IPS-NIHi7 (cell line): ENCODE results near the gene NPL.

Experiments
- DNase-seq: peaks from one replicate; pipeline ENCODE4 v3.0.0; 2012; ENCODE audit warnings: mixed read lengths; ENCODE audit errors: extremely low spot score

NPL gene

DNA sequence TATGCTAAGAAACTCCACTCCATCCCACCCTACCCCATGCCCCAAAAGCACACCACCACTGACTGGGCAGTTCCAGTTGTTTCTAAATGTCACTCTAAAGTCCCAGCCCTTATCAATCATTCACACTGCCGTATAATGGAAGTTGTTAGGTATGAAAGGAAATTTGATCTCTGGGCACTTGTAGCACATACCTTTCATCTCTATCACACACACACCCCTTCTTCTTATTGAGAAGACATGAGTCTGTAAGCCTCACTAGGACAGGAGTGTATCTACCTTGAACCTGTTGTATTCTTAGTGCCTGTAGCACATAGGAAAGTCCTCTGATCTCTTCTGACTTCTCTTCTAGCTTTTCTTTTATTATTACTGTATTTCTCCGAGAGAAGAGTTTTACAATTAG lies 27.3 kb downstream of the NPL start:
- no peak for DNase-seq

DNA sequence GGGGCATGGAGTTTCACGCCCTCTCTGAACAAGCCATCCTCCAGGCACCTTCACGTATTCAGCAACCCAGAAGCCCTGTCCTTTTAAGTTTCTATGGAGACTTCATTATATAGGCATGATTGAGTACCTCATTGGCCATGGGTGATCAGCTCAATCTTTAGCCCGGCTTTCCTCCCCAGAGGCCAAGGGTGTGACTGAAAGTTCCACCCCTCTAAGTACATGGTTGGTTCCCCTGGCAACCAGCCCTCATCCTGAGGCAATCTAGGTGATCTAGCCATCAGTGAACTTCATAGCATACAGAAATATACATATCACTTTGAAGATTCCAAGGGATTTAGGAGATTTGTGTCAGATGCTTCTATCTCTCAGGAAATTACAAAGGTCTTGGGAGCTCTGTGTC lies 28.2 kb downstream of the NPL start:
- no peak for DNase-seq

DNA sequence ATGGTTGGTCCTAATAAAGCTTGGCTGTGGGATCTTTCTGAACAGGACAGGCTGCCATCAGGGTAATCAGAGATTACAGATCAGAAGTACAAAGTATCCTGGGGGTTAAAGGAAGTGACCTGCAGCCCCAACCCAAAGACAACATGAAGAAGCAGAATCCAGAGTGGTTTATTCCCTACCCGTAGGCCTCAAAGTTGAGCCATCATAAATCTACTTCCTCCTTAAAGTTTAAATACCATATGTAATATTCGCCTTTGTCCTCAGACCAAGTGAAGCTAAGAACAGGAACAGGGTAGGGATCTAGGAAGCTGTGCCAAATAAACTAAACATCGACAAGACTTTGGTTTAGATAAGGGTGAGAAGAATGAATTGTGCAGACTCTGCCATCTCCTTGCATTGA lies 33.6 kb downstream of the NPL start:
- no peak for DNase-seq

DNA sequence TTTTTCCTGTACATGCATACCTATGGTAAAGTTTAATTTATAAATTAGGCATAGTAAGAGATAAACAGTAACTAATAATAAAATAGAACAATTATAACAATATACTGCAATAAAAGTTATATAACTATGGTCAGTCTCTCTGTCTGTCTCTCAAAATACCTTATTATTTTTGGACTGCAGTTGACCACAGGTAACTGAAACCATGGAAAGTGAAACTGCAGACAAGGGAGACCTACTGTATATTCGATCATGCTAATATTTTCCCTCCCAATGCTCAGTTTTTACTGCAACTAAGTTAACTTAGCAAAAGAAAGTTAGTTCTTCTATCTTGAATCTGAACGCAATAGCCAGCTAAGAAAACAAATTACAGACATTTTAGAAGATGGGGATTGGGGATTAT lies 37.3 kb downstream of the NPL start:
- no peak for DNase-seq

DNA sequence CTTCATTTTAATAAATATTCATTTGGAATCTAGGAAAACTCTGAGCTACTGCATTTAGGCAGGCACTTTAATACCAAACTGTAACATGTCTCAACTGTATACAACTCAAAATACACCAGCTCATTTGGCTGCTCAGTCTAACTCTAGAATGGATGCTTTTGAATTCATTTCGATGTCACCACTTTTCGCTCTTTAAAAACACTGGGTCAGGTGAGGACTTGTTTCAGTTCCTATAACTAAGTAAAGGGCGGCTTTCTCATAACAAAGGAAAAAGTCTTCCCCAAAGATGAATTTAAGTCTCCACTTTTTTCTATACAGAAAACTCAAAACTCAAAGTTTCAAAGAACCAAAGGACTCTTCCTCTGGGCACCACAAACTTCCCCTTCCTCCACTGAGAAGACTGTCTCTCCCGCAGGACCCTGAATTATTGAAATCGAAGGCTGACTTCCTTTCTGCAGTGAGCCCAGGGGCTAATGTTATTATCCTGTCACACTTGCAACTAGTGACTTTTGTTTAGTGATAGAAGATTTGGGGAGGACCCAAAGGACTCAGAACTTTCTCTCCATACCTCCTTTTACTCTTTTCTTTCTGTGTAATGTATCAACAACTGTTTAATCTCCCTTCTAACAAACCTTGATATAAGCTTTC lies 39.8 kb downstream of the NPL start:
- DNase-seq, result no peak

DNA sequence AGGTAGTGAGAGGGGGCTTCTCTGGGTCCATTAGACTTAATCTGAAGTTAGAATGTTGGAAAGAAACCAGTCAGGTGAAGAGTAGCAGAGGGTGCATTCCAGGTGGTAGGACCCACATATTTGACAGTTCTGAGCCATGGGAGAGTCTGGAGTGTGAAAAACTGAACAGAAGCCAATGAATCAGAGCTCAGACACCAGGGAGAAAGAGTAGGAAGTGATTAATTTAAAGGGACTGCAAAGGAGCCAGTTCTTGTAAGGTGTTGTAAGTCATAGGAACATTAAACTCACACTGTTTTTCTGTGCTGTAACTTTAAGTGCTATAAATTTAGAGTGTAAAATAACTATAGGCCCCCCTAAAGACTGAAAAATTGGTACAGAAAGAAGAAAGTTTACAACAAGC lies 43.7 kb downstream of the NPL start:
- DNase-seq, result no peak

DNA sequence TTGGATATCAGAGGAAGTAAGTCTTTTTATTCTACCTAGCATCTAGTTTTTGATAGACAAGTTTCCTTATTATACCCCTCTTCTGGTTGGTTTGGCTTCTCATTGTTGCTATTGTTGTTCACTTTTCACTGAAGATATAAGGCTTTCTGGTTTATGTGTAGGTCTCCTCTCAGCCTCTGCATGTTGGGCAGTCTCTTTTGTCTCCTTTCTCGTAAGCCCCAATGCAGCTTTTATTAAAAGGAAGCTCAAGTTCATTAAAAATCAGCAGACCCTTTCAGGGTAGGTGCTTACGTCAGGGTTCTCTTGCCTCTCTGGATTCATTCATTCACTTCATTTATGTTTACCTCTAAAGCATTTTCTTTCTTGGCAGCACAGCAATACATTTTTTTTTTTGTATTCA lies 44.8 kb downstream of the NPL start:
- no peak for DNase-seq

DNA sequence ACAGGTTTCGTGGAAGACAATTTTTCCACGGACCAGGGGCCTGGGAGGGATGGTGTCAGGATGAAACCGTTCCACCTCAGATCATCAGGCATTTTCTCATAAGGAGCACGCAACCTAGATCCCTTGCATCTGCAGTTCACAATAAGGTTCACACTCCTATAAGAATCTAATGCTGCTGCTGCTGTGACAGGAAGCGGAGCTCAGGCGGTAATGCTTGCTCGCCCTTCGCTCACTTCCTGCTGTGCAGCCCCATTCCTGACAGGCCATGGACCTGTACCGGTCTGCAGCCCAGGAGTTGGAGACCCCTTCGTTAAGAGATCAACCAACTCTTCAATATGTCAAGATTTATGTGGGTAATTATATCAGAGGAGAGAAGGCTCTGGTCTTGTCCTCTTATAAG lies 46.2 kb downstream of the NPL start:
- DNase-seq, result no peak

DNA sequence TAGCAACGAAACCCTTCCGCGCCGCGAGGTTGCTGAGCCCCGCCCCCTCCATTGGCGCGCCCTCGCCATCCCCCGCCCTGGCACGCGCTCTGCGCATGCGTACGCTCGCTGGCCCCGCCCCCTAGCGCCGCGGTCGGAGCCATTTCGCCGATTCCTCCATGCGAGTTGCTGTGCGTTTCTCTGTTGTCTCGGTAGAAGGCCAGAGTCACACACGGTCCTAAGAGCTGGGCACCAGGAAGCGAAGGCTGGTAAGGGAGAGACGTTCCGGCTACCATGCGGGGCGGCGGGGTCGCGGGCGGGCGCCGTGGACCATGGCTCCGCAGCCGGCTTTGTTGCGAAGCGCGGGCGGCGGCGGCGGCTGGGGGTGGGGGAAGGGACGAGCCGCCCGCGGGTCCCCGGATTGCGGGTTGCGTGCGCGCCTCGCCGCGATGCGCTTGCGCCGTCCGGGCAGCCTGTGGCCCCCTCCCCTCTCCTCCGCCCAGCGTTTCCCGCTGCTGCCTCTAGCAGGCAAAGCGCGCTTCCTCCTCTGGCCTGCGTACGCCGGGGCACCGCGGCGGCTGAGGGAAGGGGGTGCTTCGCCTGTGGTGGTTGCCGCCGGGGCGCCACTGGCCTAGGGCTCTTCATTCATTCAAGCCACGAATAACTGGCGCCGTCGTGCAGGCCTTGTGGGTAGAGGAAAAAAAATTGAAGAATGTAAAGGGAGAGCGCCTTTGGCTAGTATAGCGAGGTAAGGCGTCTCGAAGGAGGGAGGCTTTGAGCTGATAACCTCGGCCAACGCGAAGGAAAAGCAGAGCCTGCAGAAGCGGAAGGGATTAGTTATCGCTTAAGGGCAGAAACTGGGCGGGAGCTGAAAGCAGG lies 49.9 kb downstream of the NPL start, which contains the start of gene DHX9:
Gene DHX9 (plus strand): TSS at position 139 of the 858 bp plus-strand sequence. CDS start 3,220 bp downstream, outside the sequence.
- peak; percentile 99 for DNase-seq

DNA sequence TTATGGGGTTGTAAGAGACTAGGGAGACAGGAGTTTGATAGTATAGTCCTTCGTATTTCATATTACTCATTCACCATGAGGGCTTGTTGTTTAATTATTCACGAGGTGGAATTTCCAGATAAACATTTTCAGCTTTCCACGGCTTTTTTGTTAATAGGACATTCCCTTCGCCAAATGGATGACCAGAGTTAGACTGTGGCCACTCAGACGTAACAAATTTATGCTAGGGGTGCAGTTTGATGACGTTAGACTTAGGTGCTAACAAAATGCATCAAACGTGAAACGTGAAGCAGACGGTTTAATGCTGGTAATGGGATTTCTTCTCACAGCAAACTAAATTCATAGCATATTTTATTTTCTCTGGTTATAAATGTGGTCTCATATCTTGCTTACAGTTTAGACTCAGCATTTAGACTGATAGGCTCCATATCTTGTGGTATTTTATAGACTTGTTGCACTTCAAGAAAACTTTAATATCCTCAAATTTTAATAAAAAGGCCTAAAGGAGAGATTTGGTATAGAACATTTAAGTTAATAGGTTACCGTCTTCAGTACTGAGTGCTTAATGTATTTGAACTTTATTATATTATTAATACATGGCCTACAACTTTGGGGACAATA lies 51.9 kb downstream of the NPL start:
- DNase-seq, result no peak

DNA sequence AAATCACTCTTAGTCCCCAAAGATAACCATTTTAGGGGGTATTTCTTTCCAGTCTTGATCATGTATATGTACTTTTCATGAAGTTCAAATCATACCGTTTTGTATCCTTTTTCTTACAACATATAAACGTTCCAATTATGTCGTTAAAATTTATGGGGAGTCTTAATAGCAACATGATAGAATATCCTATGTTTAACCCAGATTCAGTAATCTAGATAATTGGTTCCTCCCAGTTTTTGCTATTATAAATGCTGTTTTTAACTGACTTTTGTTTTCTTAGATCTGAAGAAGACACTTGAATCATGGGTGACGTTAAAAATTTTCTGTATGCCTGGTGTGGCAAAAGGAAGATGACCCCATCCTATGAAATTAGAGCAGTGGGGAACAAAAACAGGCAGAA lies 52.7 kb downstream of the NPL start:
- DNase-seq, result no peak

DNA sequence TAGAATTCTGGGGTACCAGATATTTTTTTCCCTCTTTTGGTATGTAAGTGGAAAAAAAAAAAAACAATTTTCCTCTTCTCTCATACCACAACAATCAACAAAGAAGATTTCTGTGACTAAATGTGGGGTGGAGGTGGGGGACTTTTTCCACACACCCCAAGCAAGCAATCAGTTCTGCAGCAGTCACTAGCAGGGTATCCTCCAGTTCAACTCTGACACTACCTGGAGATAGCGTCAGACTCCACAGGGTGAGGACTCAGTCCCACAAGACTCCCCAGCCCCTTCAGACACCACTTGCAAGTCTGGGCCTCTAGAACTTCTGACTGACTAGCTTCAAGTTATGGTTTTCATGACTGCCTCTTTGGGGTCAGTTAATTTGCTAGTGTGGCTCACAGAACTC lies 55.8 kb downstream of the NPL start:
- DNase-seq, result no peak

DNA sequence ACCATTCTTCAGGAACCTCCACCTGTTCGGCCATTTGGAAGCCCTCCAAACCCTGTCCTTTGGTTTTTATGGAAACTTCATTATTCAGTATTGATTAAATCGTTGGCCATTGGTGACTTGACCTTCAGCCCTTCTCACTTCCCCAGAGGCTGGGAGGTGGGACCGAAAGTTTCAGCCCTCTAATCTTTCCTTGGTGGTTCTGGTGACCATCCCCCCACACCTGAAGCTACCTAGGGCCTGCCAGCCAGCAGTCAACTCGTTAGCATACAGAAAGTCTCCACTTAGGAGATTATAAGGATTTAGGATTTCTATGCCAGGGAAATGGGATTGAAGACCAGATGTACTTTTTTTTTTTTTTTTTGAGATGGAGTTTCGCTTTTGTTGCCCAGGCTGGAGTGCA lies 56.3 kb downstream of the NPL start:
- no peak for DNase-seq

DNA sequence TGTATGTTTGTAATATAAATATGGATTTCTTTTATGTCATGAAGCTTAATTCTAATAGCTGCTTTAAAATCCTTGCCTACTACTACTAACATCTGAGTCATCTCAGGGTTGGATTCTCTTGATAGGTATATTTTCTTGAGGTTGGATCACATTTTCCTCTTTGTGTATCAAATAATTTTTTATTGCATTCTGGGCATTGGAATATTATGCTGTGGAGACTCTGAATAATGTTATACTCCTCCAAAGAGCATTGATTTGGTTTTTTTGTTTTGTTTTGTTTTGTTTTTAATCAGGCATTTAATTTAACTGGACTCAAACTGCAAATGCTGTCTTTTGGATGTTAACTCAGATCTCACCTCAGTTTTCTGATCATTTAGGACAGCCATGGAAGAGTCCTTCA lies 57.5 kb downstream of the NPL start:
- DNase-seq, result no peak

DNA sequence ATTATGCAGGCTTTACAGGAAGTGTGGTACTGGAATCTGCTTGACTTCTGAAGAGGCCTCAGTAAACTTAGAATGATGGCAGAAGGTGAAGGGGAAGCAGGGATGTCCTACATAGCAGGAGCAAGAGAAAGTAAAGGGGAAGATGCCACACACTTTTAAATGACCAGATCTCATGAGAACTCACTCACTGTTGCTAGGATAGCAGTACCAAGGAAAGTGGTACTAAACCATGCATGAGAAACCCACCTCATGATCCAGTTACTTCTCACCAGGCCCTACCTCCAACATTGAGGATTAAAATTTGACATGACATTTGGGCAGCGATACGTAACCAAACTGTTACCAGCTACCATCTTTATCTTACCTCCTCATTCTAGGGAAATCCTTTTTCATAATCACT lies 59.2 kb downstream of the NPL start:
- no peak for DNase-seq

DNA sequence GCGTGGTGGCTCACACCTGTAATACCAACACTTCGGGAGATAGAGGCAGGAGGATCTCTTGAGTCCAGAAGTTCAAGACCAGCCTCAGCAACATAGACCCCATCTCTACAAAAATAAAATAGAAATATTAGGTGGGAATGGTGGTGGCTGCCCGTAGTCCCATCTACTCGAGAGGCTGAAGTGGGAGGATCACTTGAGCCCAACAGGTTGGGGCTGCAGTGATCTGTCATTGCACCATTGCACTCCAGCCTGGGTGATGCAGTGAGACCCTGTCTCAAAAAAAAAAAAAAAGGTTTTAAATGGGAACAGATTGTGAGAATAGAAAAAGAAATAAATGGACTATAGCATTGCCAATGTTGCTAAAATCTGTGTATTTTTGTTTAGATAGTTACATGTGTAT lies 60.7 kb downstream of the NPL start:
- DNase-seq, result no peak

DNA sequence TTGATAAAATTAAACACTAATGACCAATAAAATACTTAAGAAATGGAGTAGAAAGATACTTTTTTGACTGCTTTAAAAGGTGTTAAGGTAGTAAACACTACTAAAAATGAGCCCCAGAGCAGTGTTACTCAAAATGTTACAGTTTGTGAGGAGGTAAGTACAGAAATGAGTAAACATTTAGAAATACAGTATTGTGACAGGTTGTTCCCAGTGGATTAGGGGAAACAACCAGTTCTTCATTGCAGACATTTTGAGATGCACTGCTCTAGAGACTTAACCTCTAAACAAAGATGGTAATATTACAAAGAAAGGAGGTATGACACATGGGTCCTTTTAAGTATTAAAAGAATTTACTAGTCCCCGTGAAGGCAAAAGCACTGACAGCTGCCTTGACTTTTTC lies 62.3 kb downstream of the NPL start:
- no peak for DNase-seq

DNA sequence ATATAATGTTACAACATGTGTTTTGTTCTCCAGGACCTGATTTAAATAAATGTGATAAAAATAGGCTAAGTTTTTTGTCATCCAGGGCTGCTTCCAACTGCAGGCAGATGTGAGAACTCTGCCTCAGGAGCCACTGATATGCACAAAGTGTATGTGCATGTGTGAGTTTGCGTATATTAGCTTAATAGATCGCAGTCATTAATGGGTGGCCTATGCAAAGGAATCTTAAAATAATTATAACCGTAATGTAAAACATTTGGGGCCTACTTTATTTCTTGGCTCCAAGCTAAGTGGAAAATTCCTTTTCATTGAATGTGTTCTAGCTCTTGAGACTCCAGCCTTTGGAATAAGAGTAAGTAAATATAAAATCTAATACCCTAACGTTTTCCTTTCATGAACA lies 66.3 kb downstream of the NPL start:
- DNase-seq, result no peak

DNA sequence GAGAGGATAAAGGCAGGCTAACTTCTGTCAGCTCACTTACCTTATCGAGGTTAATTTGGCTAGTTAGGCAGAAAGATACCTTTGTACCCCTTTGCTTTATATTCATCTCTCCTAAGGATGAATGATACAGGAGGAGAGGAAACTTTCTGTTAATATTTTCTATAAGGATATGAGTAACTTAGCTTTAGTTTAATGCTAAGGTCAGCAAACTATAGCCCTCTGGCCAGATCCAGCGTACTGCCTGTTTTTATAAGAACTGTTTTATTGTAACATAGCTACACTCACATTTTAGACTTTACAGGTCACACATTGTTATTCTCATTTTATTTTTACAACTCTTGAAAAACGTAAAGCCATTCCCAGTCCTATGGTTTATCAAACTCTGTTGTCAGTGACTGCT lies 67.6 kb downstream of the NPL start:
- no peak for DNase-seq

DNA sequence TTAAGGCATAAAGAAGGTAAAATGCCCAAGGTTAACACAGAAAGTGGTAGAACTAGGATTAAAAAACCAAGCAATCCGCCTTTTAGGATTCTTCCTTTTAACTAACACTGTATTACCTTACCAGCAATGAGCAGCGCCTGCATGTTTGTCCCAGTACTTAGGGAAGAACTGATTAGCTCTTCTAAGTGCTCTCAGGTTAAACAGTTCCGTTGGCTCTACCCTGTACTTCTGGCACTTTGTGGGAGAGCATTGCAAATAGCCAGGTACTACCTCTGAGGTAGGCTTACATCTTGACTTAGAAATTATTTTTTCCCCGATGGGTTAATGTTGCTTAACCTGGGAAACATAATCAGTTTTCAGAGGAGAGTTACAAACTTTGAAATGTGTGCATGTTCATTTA lies 71.1 kb downstream of the NPL start:
- no peak for DNase-seq

DNA sequence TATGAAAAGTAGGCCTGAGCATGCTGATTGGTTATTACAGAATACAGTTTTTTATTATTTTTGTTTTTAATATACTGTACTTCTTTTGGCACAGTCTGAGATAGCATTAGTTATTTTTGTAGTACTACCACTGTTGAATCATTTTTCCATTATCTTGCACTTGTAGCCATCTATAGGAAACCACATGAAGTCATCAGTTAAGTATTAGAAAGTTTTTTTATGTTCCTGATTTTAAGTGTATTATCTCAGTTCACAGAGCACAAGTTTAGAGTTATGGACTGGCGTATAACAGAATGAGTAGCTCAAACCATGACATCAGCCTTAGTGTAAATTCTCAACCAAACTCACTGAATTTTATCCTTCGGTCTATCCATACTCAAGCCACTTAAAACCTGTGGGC lies 72.4 kb downstream of the NPL start:
- no peak for DNase-seq

DNA sequence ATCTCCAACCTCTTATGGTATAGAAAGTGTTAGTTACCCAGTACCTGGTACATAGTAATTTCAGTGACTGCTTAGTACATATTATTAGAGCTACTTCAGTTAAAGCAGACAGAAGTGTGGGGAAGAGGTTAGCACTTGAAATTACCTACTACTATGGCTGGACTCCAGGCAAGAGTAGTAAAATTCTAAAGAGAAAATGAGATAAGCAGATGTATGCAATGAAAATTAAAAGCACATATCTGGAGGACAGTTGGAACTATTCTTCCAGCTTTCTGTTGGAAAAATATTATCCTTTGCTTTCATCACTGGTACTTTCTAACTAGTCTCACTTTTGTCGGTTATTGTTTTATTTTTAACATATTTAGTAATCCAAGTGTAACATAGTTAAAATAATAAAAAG lies 73.3 kb downstream of the NPL start:
- DNase-seq, result no peak

DNA sequence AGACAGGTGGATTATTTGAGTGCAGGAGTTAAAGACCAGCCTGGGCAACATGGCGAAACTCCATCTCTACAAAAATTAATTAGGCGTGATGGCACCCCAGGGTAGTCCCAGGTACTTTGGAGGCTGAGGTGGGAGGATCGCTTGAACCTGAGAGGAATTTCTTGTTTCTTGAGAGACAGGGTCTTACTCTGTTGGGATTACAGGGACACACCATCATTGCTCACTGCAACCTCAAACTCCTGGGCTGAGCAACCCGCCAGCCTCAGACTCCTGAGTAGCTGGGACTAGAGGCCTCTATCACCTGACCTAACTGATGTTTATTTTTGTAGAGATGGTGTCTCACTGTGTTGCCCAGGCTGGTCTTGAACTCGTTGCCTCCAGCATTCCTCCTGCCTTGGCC lies 74.4 kb downstream of the NPL start:
- no peak for DNase-seq
